WTC11 (cell line): ENCODE results near the gene KIF5A.

Source experiments
- E2F4 ChIP-seq: sonication (generic); formaldehyde crosslinking; IDR thresholded peaks from 2 replicates; pipeline ENCODE4 v1.8.1; 2022; ENCODE audit warnings: low read depth, mild to moderate bottlenecking, moderate library complexity, missing genetic modification reagents, borderline replicate concordance
- ZNF219 ChIP-seq: sonication (generic); formaldehyde crosslinking; IDR thresholded peaks from 2 replicates; pipeline ENCODE4 v1.8.0; 2023; ENCODE audit warnings: missing genetic modification reagents, mild to moderate bottlenecking, borderline replicate concordance
- TF ChIP-seq, protein P1 (sequence below): fragments of 200-600 bp; IDR thresholded peaks from 2 replicates; pipeline ENCODE4 v1.8.0; 2022; ENCODE audit warnings: antibody characterized with exemption
- TF ChIP-seq, protein P2 (sequence below): sonication (generic); formaldehyde crosslinking; IDR thresholded peaks from 2 replicates; pipeline ENCODE4 v1.8.1; 2023; ENCODE audit warnings: mild to moderate bottlenecking, missing genetic modification reagents, moderate library complexity

DNA sequence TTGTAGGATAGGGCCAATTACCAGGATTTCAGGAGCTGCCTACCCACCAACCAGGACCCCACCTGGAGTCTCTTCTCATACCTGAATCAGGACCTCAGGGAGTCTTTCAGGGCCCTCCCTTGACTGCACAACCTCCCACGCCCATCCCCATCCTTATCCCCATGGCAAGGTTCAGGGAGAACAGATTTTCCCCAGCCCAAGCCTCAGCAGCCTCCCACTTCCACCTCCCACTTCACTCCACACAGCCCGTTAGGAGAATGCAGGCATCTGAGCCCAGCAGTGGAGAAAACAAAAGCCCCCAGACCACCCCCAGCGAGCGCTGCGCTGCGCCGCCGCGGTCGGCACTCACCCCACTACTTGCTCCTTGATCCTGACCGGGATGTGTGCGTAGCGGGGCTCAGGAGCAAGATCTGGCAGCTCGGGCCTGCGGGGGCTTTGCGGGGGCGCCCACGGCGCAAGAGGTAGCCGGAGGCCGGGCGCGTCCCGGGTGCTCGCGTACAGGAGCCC lies 81.8 kb downstream of the KIF5A start:
- TF ChIP-seq ZNF219 (CRISPR knock-in tag), result no peak
- TF ChIP-seq, protein P1, sequence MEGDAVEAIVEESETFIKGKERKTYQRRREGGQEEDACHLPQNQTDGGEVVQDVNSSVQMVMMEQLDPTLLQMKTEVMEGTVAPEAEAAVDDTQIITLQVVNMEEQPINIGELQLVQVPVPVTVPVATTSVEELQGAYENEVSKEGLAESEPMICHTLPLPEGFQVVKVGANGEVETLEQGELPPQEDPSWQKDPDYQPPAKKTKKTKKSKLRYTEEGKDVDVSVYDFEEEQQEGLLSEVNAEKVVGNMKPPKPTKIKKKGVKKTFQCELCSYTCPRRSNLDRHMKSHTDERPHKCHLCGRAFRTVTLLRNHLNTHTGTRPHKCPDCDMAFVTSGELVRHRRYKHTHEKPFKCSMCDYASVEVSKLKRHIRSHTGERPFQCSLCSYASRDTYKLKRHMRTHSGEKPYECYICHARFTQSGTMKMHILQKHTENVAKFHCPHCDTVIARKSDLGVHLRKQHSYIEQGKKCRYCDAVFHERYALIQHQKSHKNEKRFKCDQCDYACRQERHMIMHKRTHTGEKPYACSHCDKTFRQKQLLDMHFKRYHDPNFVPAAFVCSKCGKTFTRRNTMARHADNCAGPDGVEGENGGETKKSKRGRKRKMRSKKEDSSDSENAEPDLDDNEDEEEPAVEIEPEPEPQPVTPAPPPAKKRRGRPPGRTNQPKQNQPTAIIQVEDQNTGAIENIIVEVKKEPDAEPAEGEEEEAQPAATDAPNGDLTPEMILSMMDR, result no peak
- no peak for TF ChIP-seq E2F4 (CRISPR knock-in tag)
- TF ChIP-seq, protein P2, sequence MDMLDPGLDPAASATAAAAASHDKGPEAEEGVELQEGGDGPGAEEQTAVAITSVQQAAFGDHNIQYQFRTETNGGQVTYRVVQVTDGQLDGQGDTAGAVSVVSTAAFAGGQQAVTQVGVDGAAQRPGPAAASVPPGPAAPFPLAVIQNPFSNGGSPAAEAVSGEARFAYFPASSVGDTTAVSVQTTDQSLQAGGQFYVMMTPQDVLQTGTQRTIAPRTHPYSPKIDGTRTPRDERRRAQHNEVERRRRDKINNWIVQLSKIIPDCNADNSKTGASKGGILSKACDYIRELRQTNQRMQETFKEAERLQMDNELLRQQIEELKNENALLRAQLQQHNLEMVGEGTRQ (CRISPR knock-in tag), result no peak
